ENCODE results near the gene PLCD1. TPM values are rescaled to one million over a fixed set of nuclear protein-coding genes. Genes with fewer than 3 reads are reported as not detected.
"Not testable (repeated sequence)": the region's sequence is repeated elsewhere in the genome, so short reads cannot be mapped to it uniquely, and the experiment has no call there.

PLCD1 gene
- total RNA-seq, 4 donors from 2014 or later: 25.4 to 29.8 (median 27.1) TPM

GRCh38 chr3:38036286-38036685 lies 6.8 kb upstream of the PLCD1 start:
- H3K27ac ChIP-seq: no peak overlapping the region
- no peak for ATAC-seq
- 82 to 85% methylated on average over 4 to 5 of the region's 5 CpGs for WGBS, 2 donors (ENCODE audit: low coverage in 1 of 2)
- no peak for TF ChIP-seq POLR2AphosphoS5 (IDR thresholded peaks at IDR 0.05)
- no peak for TF ChIP-seq CTCF (IDR thresholded peaks at IDR 0.05)
- no peak for TF ChIP-seq EP300 (IDR thresholded peaks at IDR 0.05)
- TF ChIP-seq POLR2A (IDR thresholded peaks at IDR 0.05): no peak
- no peak overlapping the region for H3K4me3 ChIP-seq
- no peaks in the 10 kb centered on the region for H3K36me3 ChIP-seq
- H3K9me3 ChIP-seq: no peaks in the 10 kb centered on the region
- H3K4me1 ChIP-seq: peaks cover 0 to 25% (median 12%) of the 10 kb centered on the region in 3 donors
- no peaks in the 10 kb centered on the region for H3K27me3 ChIP-seq

GRCh38 chr3:38034335-38034734 lies 4.9 kb upstream of the PLCD1 start:
- ATAC-seq, H3K27me3 ChIP-seq, H3K9me3 ChIP-seq, H3K36me3 ChIP-seq, H3K4me3 ChIP-seq, H3K27ac ChIP-seq: not testable (repeated sequence)
- H3K4me1 ChIP-seq: peaks cover 0 to 32% (median 16%) of the 10 kb centered on the region in 3 donors
- WGBS, 2 donors (ENCODE audit: low coverage in 1 of 2): 83 to 88% methylated on average over 6 to 9 of the region's 9 CpGs

GRCh38 chr3:38033586-38033985 lies 4.1 kb upstream of the PLCD1 start:
- not testable (repeated sequence) for H3K4me3 ChIP-seq, H3K27me3 ChIP-seq, ATAC-seq, H3K36me3 ChIP-seq, H3K27ac ChIP-seq, H3K9me3 ChIP-seq
- H3K4me1 ChIP-seq: peaks cover 0 to 31% (median 12%) of the 10 kb centered on the region in 3 donors
- 80% methylated on average over 5 of the region's 7 CpGs; no CpG with 5 or more reads in 1 of the 2 donors for WGBS, 2 donors (ENCODE audit: low coverage in 1 of 2)

- no peak overlapping the region for H3K4me3 ChIP-seq
- 100% methylated on average over 1 of the region's 1 CpG; no CpG with 5 or more reads in 1 of the 2 donors for WGBS, 2 donors (ENCODE audit: low coverage in 1 of 2)
- no peaks in the 10 kb centered on the region for H3K27me3 ChIP-seq
- no peaks in the 10 kb centered on the region for H3K36me3 ChIP-seq
- TF ChIP-seq EP300 (IDR thresholded peaks at IDR 0.05) (no peak), POLR2A (IDR thresholded peaks at IDR 0.05) (no peak), POLR2AphosphoS5 (IDR thresholded peaks at IDR 0.05) (no peak), CTCF (IDR thresholded peaks at IDR 0.05) (no peak)
- peaks cover 0 to 41% (median 12%) of the 10 kb centered on the region in 3 donors for H3K4me1 ChIP-seq
- no peak for ATAC-seq
- H3K9me3 ChIP-seq: no peaks in the 10 kb centered on the region
- peak overlapping the region in 2 of 4 donors; percentile 93 to 95 for H3K27ac ChIP-seq
Measured at GRCh38 chr3:38032328-38032865, 3.0 kb upstream of the PLCD1 start.

GRCh38 chr3:38031022-38031994 lies 1.9 kb upstream of the PLCD1 start:
- 52 to 65% methylated on average over 3 to 4 of the region's 9 CpGs for WGBS, 2 donors (ENCODE audit: low coverage in 1 of 2)
- peaks cover 0 to 51% (median 14%) of the 10 kb centered on the region in 3 donors for H3K4me1 ChIP-seq
- peak; percentile 33 for ATAC-seq
- H3K36me3 ChIP-seq: no peaks in the 10 kb centered on the region
- peak overlapping the region in 3 of 4 donors; percentile 91 to 95 (median 93) for H3K27ac ChIP-seq
- TF ChIP-seq CTCF (IDR thresholded peaks at IDR 0.05) (no peak), POLR2AphosphoS5 (IDR thresholded peaks at IDR 0.05) (peak; percentile 25)
- H3K27me3 ChIP-seq: no peaks in the 10 kb centered on the region
- no peak overlapping the region for H3K4me3 ChIP-seq
- no peaks in the 10 kb centered on the region for H3K9me3 ChIP-seq

Data from gastroesophageal sphincter (tissue), 4 donors.